Ectodermal cell (in vitro differentiated cells): ENCODE data around the gene PPP3CA.

Source experiments
- H3K27ac ChIP-seq: 2 replicates; pipeline ENCODE4 v1.7.0; 2013; ENCODE audit warnings: mild to moderate bottlenecking, low read depth, low read length; ENCODE audit not compliant: insufficient read depth, poor library complexity, severe bottlenecking
- H3K27me3 ChIP-seq: 2 replicates; pipeline ENCODE4 v1.7.0; 2013; ENCODE audit warnings: mild to moderate bottlenecking, low read length; ENCODE audit not compliant: insufficient read depth, control insufficient read depth, poor library complexity, severe bottlenecking
- H3K36me3 ChIP-seq: one replicate; pipeline ENCODE4 v1.7.0; 2013; ENCODE audit warnings: low read length; ENCODE audit not compliant: control insufficient read depth, insufficient read depth
- H3K4me1 ChIP-seq: one replicate; pipeline ENCODE4 v1.7.0; 2013; ENCODE audit warnings: low read length; ENCODE audit not compliant: control insufficient read depth, insufficient read depth
- H3K4me3 ChIP-seq: 2 replicates; pipeline ENCODE4 v1.7.0; 2013; ENCODE audit warnings: low read depth, low read length, control low read depth; ENCODE audit not compliant: insufficient read depth
- H3K9me3 ChIP-seq: 2 replicates; pipeline ENCODE4 v1.7.0; 2013; ENCODE audit warnings: mild to moderate bottlenecking, low read length, moderate library complexity; ENCODE audit not compliant: control insufficient read depth
- WGBS, 2 experiments: methylation state at CpG; one replicate each; pipeline ENCODE4 v1.1.7; 2013; ENCODE audit warnings: missing lambda C conversion rate in 2 of 2; 5-methylcytosine and 5-hydroxymethylcytosine counted together

The PPP3CA gene

DNA sequence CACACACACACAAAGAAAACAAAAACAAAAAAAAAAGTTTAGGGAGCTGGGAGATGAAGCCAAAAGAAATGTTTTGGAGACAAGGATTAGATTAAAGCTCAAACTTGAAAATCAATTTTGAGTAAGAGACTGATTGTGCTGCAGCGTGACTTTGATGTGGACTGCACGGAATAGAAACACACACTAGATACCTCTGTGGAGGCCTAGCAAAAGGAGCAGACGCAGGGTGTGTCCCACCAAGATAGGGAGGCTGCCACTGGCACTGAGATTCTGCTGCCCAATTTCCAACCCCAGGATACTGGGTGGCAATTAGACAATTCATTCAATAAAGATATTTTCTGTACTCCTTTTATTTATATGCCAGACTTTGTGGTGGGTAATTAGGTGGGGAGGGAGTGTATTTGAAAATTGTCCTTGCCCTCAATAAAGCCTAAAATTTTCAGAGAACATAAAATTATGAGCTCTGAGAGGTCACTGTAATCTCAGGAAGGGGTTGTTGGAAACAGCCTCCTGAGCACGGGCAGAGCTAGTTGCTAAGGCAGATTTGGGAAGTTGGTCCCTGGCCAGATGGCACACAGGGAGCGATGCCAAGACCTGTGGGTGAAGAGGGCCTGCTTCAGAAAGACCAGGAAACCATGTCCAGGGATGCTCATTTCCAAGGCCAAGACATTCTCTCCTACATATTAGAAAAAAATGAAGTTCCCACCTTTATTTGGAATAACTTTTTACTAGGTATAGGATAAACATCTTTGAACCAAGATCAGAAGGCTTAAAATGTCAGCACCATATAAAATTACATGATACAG lies 1.9 kb upstream of the PPP3CA start:
- H3K9me3 ChIP-seq, result no peaks in the 10 kb centered on the region
- H3K4me3 ChIP-seq, result no peak overlapping the region
- no peaks in the 10 kb centered on the region for H3K36me3 ChIP-seq
- peaks cover 14% of the 10 kb centered on the region for H3K4me1 ChIP-seq
- H3K27ac ChIP-seq, result no peak overlapping the region
- peaks cover 22% of the 10 kb centered on the region for H3K27me3 ChIP-seq
- 88 to 90% methylated on average over 5 of the region's 5 CpGs for WGBS, 2 experiments

DNA sequence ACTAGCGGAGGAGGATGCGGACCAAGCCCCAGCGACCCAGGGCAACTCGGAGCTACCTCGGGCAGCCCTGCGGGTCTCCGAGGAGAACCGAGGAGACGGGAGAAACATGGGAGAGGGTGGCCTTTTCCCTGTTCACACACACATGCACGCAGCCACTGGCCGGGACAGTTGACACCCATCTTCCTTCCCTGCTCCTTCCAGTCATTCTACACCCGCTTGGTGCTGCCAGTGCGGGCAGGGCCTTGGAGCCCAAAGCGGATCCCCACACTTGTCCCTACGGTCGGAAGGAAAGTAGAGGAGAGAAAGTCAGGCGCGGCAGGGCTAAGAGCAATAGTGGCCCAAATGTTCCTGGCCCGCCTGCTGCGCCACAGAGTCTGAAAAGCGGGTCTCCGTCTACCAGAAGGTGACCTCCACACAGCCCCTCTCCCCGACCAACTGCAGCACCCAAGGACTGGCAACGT lies 1.1 kb upstream of the PPP3CA start:
- H3K27me3 ChIP-seq, result peaks cover 22% of the 10 kb centered on the region
- 3 to 5% methylated on average over 23 to 24 of the region's 24 CpGs for WGBS, 2 experiments
- H3K9me3 ChIP-seq, result no peaks in the 10 kb centered on the region
- H3K4me1 ChIP-seq, result peaks cover 14% of the 10 kb centered on the region
- no peaks in the 10 kb centered on the region for H3K36me3 ChIP-seq
- peak overlapping the region; percentile 84 for H3K27ac ChIP-seq
- H3K4me3 ChIP-seq, result peak overlapping the region; percentile 74

DNA sequence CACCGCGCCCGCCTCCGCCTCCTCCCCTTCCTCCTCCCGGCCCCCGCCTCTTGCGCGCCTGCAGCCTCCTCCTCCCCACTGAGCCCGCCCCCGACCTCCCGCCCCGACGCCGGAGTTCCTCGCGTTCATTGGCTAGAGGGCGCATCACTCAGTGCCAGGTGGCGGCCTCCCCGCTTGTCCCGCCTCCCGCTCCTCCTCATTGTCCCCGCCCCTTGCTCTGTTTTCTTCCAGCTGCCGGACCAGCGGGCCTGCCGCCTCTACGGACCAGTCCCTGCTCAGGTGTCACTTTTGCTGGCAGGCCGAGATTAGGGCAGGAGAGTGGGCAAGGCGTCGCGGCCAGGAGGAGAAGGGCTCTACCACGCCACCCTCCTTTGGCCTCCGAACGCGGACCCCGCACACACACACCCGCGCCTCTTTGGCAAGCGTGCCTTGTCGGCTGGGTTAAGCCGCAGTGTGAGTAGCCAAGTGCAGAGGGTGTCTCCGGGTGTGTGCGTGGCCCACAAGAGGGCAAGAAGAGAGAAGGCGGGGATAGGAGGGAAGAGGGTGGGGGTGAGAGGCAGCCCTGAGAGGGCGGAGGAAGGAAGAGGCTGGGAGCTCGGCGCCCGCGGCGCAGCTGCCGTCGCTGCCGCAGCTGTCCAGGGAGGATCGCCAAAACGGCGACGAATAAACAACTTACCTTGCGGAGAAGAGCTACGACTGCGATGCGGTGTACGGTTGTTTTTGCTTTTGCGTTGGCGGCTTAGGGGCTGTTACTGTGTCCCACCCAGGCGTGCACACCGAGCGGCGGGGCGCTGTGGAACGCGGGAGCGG lies 436 bp upstream of the PPP3CA start:
- no peaks in the 10 kb centered on the region for H3K9me3 ChIP-seq
- H3K27ac ChIP-seq, result peak overlapping the region; percentile 84
- WGBS, 2 experiments, result 0 to 1% methylated on average over 68 to 71 of the region's 71 CpGs
- peaks cover 22% of the 10 kb centered on the region for H3K27me3 ChIP-seq
- peaks cover 14% of the 10 kb centered on the region for H3K4me1 ChIP-seq
- peak overlapping the region; percentile 74 for H3K4me3 ChIP-seq
- no peaks in the 10 kb centered on the region for H3K36me3 ChIP-seq

DNA sequence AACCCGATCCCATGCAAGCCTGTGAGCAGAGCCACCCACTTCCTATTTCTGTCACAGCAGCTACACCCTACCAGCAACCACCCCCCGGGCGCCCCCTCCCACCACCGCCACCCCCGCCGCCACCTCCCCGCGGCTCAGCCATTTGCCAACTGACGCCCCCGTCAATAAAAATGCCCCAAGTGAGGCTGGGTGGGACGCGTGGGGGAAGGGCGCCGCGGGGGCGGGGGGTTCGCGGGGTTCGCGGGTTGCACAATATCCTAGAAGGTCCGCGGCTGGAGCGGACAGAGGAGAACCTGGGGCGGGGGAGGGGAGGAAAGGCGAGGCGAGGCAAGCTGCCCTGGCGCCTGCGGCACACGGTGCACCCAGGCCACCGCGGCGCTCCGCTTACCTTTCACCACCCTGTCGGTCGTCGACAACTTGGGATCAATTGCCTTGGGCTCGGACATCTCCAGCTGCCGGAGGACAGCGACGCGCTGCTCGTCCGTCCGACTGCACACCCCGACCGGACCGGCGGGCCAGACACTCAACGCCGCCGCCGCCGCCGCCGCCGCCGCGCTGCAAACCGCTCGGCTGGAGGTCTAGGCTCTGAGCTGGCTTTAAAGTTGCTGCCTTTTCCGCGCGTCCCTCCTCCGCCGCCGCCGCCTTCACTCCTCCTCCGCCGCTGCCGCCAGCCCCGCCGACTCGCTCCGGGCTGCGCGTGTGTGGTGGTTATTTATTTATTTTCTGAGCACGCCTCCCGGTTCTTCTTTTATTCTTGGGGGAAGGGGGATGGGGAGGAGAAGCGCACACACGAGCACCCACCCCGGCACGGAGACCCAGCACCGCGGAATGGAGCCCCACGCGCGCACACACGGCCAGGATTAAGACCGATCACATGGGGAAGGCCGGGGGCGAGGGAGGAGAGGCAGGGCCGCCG lies 717 bp downstream of the PPP3CA start:
- Histone ChIP-seq H3K27ac (peak overlapping the region; percentile 57), H3K9me3 (no peaks in the 10 kb centered on the region), H3K36me3 (no peaks in the 10 kb centered on the region), H3K27me3 (peaks cover 22% of the 10 kb centered on the region), H3K4me1 (peaks cover 14% of the 10 kb centered on the region), H3K4me3 (peak overlapping the region; percentile 74)
- 0% methylated on average over 84 to 92 of the region's 93 CpGs for WGBS, 2 experiments

DNA sequence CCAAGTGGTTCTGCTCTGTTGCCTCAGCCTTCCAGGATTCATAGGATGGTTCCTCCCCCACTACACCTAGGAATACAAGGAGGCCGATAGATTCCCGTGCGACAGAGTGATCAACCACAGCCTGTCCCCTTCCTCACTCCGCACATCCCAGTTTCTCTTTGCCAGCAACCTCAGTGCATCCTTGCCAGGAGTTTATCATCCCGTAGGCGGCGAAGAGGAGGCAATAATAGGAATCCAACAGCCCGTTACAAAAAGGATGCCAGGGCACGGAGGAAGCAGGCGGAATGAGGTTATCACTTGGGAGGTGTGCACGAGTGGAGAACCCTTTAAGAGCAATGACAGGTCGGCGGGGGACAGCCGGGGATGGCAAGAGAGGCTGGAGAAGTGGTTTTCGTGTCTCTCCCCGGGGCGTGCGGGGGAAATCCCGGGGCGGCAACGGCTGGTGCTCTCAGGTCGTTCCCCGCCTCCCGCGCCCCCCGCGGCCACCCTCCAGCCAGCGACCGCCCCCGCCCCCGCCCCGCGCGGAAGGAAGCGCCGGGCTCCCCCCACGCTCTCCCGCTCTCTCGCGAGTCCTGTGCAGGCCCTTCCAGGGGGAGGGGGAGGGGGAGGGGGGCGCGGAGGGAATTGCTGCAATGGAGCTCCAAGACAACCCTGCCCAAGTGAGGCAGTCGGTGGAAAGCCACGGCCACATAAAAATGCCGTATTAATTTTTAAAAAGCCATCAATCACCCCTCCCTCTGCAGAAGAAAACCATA lies 1.6 kb downstream of the PPP3CA start:
- Histone ChIP-seq H3K27ac (no peak overlapping the region), H3K4me3 (peak overlapping the region; percentile 74), H3K9me3 (no peaks in the 10 kb centered on the region), H3K4me1 (peaks cover 14% of the 10 kb centered on the region), H3K36me3 (no peaks in the 10 kb centered on the region), H3K27me3 (peaks cover 21% of the 10 kb centered on the region)
- WGBS, 2 experiments, result 1% methylated on average over 31 to 45 of the region's 45 CpGs

DNA sequence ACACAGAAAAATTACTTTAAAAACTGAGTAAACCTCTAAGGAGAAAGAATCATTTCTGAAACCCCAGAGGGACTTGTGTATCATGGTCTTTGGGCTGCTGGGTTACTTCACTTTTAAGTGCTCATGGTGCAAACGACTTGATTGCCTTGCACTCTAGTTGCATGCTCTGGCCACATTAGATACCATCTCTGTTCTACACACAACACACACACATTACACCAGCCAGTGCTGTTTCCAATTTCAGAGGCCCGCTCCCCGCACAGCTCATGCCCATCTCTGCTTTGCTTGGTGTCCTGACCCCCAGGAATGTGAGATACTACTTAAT lies 2.1 kb downstream of the PPP3CA start:
- Histone ChIP-seq H3K4me3 (peak overlapping the region; percentile 74), H3K4me1 (peaks cover 14% of the 10 kb centered on the region), H3K27ac (no peak overlapping the region), H3K36me3 (no peaks in the 10 kb centered on the region), H3K9me3 (no peaks in the 10 kb centered on the region), H3K27me3 (peaks cover 16% of the 10 kb centered on the region)
- WGBS, 2 experiments, result 53 to 62% methylated on average over 3 of the region's 3 CpGs

DNA sequence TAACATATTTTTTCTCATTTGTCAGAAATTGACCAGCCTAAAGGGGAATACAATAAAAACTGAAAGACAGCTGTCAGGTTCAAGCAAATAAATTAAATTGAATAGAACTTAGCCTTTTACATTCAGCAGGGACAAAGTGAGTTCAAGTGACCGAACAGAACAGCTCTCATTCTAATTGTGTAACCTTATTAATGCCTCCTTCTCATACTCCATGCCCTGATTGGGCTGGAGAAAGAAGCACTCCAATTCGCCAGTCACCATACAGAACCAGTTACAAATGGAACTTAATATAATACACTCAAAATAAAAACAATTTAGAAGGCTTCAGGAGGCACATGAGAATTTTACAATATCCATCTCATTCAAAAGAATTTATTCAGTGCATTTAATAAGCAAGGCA lies 8.0 kb downstream of the PPP3CA start:
- Histone ChIP-seq H3K36me3 (no peaks in the 10 kb centered on the region), H3K4me3 (no peak overlapping the region), H3K27ac (no peak overlapping the region), H3K27me3 (no peaks in the 10 kb centered on the region), H3K9me3 (no peaks in the 10 kb centered on the region), H3K4me1 (no peaks in the 10 kb centered on the region)
- WGBS, 2 experiments, result 88 to 89% methylated on average over 2 of the region's 2 CpGs

DNA sequence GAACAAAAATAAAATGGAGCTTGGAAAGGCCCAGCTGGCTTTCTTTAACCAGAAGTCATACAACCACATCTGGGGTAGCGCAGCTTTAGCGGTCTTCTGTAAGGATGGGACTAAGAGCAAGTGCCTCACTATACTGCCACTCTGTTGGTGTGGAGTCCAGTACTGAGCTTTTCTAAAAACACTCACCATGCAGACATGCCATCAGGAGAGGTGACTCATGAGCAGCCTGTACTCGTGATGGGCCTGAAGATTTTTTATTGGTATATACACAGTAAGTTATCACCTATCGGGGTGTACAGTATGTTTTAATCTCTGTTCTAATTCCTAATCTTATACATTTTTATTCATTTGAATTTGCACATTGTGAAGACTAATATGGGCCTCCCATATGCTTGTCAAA lies 9.6 kb downstream of the PPP3CA start:
- H3K36me3 ChIP-seq, result no peaks in the 10 kb centered on the region
- H3K27ac ChIP-seq, result no peak overlapping the region
- no peaks in the 10 kb centered on the region for H3K27me3 ChIP-seq
- no peaks in the 10 kb centered on the region for H3K4me1 ChIP-seq
- 97 to 99% methylated on average over 2 of the region's 4 CpGs for WGBS, 2 experiments
- no peak overlapping the region for H3K4me3 ChIP-seq
- no peaks in the 10 kb centered on the region for H3K9me3 ChIP-seq

DNA sequence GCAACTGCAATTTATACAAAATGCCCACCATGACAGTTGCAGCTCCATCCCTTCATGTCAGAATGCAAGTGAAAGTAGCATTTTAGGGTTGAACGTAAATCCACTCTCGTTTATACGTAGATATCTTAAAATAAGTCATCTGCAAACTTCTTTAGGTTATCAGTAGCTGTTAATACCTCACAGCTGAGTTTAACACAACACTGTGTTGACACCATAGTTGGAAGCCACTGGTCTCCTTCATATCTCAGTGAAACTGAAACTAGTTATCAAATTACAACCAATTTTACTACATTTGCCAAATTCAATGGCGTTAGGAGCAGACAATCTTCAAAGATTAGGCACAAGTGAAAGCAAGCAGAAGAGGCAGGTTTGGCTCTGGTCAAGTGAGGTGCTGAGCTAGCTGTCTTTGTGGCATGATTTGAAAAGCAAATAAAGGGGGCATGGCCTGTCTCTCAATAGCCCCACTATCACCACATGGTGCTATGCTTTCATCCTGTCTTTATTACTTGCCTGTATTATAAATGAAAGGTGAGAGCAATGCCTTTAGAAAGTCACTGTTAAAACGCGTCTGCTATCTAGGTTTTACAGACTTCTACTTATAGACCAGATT lies 12.3 kb downstream of the PPP3CA start:
- H3K36me3 ChIP-seq, result no peaks in the 10 kb centered on the region
- no peak overlapping the region for H3K27ac ChIP-seq
- no peaks in the 10 kb centered on the region for H3K9me3 ChIP-seq
- no peaks in the 10 kb centered on the region for H3K27me3 ChIP-seq
- H3K4me1 ChIP-seq, result no peaks in the 10 kb centered on the region
- 85 to 92% methylated on average over 6 of the region's 6 CpGs for WGBS, 2 experiments
- H3K4me3 ChIP-seq, result no peak overlapping the region
